Measurements from ENCODE around the gene SEC22C.

Gene SEC22C

DNA sequence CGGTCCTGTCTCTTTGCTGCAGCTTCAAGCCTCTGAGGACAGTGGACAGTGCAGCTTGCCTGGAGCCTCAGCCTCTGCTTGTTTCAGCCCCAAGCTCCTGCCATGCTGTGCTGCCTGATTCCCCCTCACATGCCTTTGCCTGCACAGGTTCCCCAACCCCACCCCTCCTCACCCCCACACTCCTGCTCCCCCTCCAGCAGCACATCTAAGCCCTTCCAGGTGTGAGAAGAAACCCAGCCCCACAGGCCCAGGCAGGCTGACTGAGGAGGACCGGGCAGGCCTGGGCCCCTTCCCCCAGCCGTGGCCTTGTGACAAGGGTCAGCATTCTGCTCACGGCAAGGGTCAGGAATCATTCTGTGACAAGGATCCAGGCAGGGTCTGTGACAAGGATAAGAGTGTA, 56.6 kb downstream of the SEC22C start:
- Histone ChIP-seq H3K27me3 (replicated peaks; ENCODE audit: control insufficient read depth, insufficient read depth, low read length) (no peaks in the 10 kb centered on the region), H3K36me3 (ENCODE audit: control insufficient read depth, insufficient read depth, low read length) (no peaks in the 10 kb centered on the region), H3K4me3 (replicated peaks; ENCODE audit: low read depth, low read length) (no peak overlapping the region)
- no peak for TF ChIP-seq CTCF (IDR thresholded peaks at IDR 0.05; ENCODE audit: insufficient read depth, low read length, poor library complexity, severe bottlenecking)
- no peak for DNase-seq (ENCODE audit: extremely low read depth, insufficient read length)

DNA sequence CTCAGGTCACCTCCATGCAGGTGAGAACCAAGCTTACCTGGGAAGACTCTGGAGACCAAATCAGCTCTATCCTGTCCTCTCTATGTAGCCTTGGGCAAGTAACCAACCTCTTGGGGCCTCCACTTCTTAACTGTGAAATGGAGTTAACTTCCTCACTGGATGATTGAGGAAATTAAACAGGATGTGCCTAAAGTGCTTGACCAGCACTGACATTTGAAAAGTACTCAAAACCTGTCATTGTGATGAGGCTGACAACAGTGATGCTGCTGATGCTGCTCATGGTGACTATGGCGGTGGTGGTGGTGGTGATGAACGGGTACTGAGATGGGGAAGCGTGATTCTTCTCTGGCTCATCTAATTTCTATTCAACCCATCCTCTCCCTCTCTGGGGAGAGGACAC, 57.0 kb downstream of the SEC22C start:
- Histone ChIP-seq H3K36me3 (ENCODE audit: control insufficient read depth, insufficient read depth, low read length) (no peaks in the 10 kb centered on the region), H3K27me3 (replicated peaks; ENCODE audit: control insufficient read depth, insufficient read depth, low read length) (no peaks in the 10 kb centered on the region), H3K4me3 (replicated peaks; ENCODE audit: low read depth, low read length) (no peak overlapping the region)
- TF ChIP-seq CTCF (IDR thresholded peaks at IDR 0.05; ENCODE audit: insufficient read depth, low read length, poor library complexity, severe bottlenecking): no peak
- no peak for DNase-seq (ENCODE audit: extremely low read depth, insufficient read length)

- H3K4me3 ChIP-seq (replicated peaks; ENCODE audit: low read depth, low read length): no peak overlapping the region
- no peaks in the 10 kb centered on the region for H3K36me3 ChIP-seq (ENCODE audit: control insufficient read depth, insufficient read depth, low read length)
- no peak for DNase-seq (ENCODE audit: extremely low read depth, insufficient read length)
- TF ChIP-seq CTCF (IDR thresholded peaks at IDR 0.05; ENCODE audit: insufficient read depth, low read length, poor library complexity, severe bottlenecking): no peak
- H3K27me3 ChIP-seq (replicated peaks; ENCODE audit: control insufficient read depth, insufficient read depth, low read length): no peaks in the 10 kb centered on the region
Observed at GRCh38 chr3:42520906-42521305, 60.9 kb downstream of the SEC22C start.

DNA sequence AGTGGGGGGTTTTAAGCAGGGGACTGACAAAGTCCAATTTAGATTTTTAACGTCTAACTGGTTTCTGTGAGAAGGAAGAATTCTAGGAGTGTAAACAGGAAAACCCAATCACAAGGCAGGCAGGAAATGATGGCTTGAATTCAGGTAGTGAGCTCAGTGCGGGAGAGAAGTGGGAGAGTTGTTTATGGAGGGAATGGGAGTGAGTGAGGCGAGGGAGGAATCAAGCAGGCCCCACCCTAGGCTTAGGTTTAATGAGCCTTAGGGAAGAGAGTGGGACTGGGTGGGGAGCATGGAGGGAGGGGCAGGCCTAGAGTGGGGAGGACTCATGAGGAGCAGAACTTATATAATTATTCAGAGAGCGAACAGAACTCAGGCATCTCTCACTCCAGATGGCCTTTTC, 61.4 kb downstream of the SEC22C start:
- no peak for DNase-seq (ENCODE audit: extremely low read depth, insufficient read length)
- no peak overlapping the region for H3K4me3 ChIP-seq (replicated peaks; ENCODE audit: low read depth, low read length)
- no peak for TF ChIP-seq CTCF (IDR thresholded peaks at IDR 0.05; ENCODE audit: insufficient read depth, low read length, poor library complexity, severe bottlenecking)

DNA sequence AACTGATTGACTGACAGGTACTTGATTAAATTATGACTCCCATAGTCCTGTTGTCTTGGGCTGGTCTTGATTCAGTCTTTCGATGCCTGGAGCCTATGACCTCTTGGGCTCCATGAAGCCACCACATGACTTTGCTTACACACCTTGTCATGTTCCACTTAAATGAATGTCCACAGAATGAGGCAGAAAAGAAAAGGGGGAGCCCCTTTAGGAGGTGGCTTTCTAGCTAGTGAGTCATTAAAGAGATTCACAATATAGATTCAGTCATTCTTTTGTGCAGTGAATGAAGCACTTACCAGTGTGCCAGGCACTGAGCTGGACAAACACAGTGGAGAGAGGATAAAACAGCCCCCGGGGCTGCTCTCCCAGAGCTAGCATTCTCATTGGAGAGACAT, 62.2 kb downstream of the SEC22C start:
- H3K36me3 ChIP-seq (ENCODE audit: control insufficient read depth, insufficient read depth, low read length): no peaks in the 10 kb centered on the region
- no peak for TF ChIP-seq CTCF (IDR thresholded peaks at IDR 0.05; ENCODE audit: insufficient read depth, low read length, poor library complexity, severe bottlenecking)

More for the DNA sequence above, 61.4 kb downstream of the SEC22C start:
- Histone ChIP-seq H3K36me3 (ENCODE audit: control insufficient read depth, insufficient read depth, low read length) (no peaks in the 10 kb centered on the region), H3K27me3 (replicated peaks; ENCODE audit: control insufficient read depth, insufficient read depth, low read length) (no peaks in the 10 kb centered on the region)

More for the DNA sequence above, 62.2 kb downstream of the SEC22C start:
- Histone ChIP-seq H3K4me3 (replicated peaks; ENCODE audit: low read depth, low read length) (no peak overlapping the region), H3K27me3 (replicated peaks; ENCODE audit: control insufficient read depth, insufficient read depth, low read length) (no peaks in the 10 kb centered on the region)
- no peak for DNase-seq (ENCODE audit: extremely low read depth, insufficient read length)
